ENCODE measurements around the gene MPHOSPH9. TPM values are rescaled to one million over a fixed set of nuclear protein-coding genes. Genes with fewer than 3 reads are reported as not detected.

MPHOSPH9 gene
- total RNA-seq, 1 donor, result 42.7 TPM

GRCh38 chr12:123231931-123232330 is 1.0 kb downstream of the MPHOSPH9 start:
- Histone ChIP-seq H3K4me2 (ENCODE audit: insufficient read depth, low read length) (peak overlapping the region; percentile 91), H2AFZ (ENCODE audit: low read length) (peak overlapping the region; percentile 87), H3K27ac (ENCODE audit: low read depth, low read length) (peak overlapping the region; percentile 65), H3K9me3 (ENCODE audit: low read depth, low read length) (no peaks in the 10 kb centered on the region), H3K4me1 (ENCODE audit: insufficient read depth, low read length) (peaks cover 20% of the 10 kb centered on the region), H3K79me2 (ENCODE audit: insufficient read depth, low read length) (peaks cover 78% of the 10 kb centered on the region), H3K4me3 (ENCODE audit: insufficient read depth, low read length) (peak overlapping the region; percentile 92), H3K27me3 (ENCODE audit: insufficient read depth, low read length) (no peaks in the 10 kb centered on the region), H3K36me3 (ENCODE audit: insufficient read depth, low read length) (no peaks in the 10 kb centered on the region), H4K20me1 (ENCODE audit: insufficient read depth, low read length) (no peaks in the 10 kb centered on the region)
- TF ChIP-seq, protein P1, sequence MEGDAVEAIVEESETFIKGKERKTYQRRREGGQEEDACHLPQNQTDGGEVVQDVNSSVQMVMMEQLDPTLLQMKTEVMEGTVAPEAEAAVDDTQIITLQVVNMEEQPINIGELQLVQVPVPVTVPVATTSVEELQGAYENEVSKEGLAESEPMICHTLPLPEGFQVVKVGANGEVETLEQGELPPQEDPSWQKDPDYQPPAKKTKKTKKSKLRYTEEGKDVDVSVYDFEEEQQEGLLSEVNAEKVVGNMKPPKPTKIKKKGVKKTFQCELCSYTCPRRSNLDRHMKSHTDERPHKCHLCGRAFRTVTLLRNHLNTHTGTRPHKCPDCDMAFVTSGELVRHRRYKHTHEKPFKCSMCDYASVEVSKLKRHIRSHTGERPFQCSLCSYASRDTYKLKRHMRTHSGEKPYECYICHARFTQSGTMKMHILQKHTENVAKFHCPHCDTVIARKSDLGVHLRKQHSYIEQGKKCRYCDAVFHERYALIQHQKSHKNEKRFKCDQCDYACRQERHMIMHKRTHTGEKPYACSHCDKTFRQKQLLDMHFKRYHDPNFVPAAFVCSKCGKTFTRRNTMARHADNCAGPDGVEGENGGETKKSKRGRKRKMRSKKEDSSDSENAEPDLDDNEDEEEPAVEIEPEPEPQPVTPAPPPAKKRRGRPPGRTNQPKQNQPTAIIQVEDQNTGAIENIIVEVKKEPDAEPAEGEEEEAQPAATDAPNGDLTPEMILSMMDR (IDR thresholded peaks at IDR 0.05; ENCODE audit: extremely low read depth, low read depth, low read length), result no peak
- peak; percentile 42 for DNase-seq (ENCODE audit: insufficient read length, low spot score, missing footprints)

- H3K79me2 ChIP-seq (ENCODE audit: insufficient read depth, low read length), result peaks cover 62% of the 10 kb centered on the region
- H3K4me3 ChIP-seq (ENCODE audit: insufficient read depth, low read length), result no peak overlapping the region
- peak overlapping the region; percentile 8 for H3K4me2 ChIP-seq (ENCODE audit: insufficient read depth, low read length)
- DNase-seq (ENCODE audit: insufficient read length, low spot score, missing footprints), result peak; percentile 36
- peaks cover 12% of the 10 kb centered on the region for H3K4me1 ChIP-seq (ENCODE audit: insufficient read depth, low read length)
- H3K36me3 ChIP-seq (ENCODE audit: insufficient read depth, low read length), result peaks cover 7% of the 10 kb centered on the region
- no peaks in the 10 kb centered on the region for H3K9me3 ChIP-seq (ENCODE audit: low read depth, low read length)
- H3K27ac ChIP-seq (ENCODE audit: low read depth, low read length), result no peak overlapping the region
- no peak overlapping the region for H2AFZ ChIP-seq (ENCODE audit: low read length)
- TF ChIP-seq, protein P1 (IDR thresholded peaks at IDR 0.05; ENCODE audit: extremely low read depth, low read depth, low read length), result no peak
- H4K20me1 ChIP-seq (ENCODE audit: insufficient read depth, low read length), result no peaks in the 10 kb centered on the region
- no peaks in the 10 kb centered on the region for H3K27me3 ChIP-seq (ENCODE audit: insufficient read depth, low read length)
These were observed 3.9 kb downstream of the MPHOSPH9 start for GRCh38 chr12:123229051-123229450.

- no peaks in the 10 kb centered on the region for H4K20me1 ChIP-seq (ENCODE audit: insufficient read depth, low read length)
- H3K4me3 ChIP-seq (ENCODE audit: insufficient read depth, low read length), result no peak overlapping the region
- TF ChIP-seq, protein P1 (IDR thresholded peaks at IDR 0.05; ENCODE audit: extremely low read depth, low read depth, low read length), result no peak
- peaks cover 53% of the 10 kb centered on the region for H3K79me2 ChIP-seq (ENCODE audit: insufficient read depth, low read length)
- H3K27ac ChIP-seq (ENCODE audit: low read depth, low read length), result no peak overlapping the region
- H3K9me3 ChIP-seq (ENCODE audit: low read depth, low read length), result no peaks in the 10 kb centered on the region
- no peak overlapping the region for H3K4me2 ChIP-seq (ENCODE audit: insufficient read depth, low read length)
- H3K4me1 ChIP-seq (ENCODE audit: insufficient read depth, low read length), result peaks cover 8% of the 10 kb centered on the region
- H2AFZ ChIP-seq (ENCODE audit: low read length), result no peak overlapping the region
- H3K36me3 ChIP-seq (ENCODE audit: insufficient read depth, low read length), result peaks cover 7% of the 10 kb centered on the region
- no peaks in the 10 kb centered on the region for H3K27me3 ChIP-seq (ENCODE audit: insufficient read depth, low read length)
- peak; percentile 26 for DNase-seq (ENCODE audit: insufficient read length, low spot score, missing footprints)
These were observed 5.2 kb downstream of the MPHOSPH9 start for GRCh38 chr12:123227581-123228258.

DNA sequence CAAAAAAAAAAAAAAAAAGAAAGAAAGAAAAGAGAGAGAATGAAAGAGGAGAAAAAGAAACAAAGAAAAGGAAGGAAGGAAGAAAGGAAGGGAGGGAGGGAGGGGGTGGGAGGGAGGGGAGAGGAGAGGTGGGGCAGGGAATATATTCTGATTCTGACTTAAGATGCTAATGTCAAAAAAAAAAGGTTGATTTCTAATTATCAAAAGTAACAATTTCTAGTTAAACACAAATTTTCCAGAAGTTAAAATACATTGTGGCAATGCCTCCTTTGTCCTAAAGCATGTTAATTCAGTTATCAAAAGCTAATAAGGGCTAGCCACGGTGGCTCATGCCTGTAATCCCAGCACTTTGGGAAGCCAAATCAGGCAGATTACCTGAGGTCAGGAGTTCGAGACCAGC is 7.5 kb downstream of the MPHOSPH9 start:
- H3K36me3 ChIP-seq (ENCODE audit: insufficient read depth, low read length), result peaks cover 14% of the 10 kb centered on the region
- H2AFZ ChIP-seq (ENCODE audit: low read length), result no peak overlapping the region
- no peaks in the 10 kb centered on the region for H3K9me3 ChIP-seq (ENCODE audit: low read depth, low read length)
- no peak for DNase-seq (ENCODE audit: insufficient read length, low spot score, missing footprints)
- no peaks in the 10 kb centered on the region for H3K27me3 ChIP-seq (ENCODE audit: insufficient read depth, low read length)
- H3K4me3 ChIP-seq (ENCODE audit: insufficient read depth, low read length), result no peak overlapping the region
- no peak overlapping the region for H3K27ac ChIP-seq (ENCODE audit: low read depth, low read length)
- H4K20me1 ChIP-seq (ENCODE audit: insufficient read depth, low read length), result no peaks in the 10 kb centered on the region
- H3K79me2 ChIP-seq (ENCODE audit: insufficient read depth, low read length), result peaks cover 33% of the 10 kb centered on the region
- H3K4me2 ChIP-seq (ENCODE audit: insufficient read depth, low read length), result no peak overlapping the region
- no peaks in the 10 kb centered on the region for H3K4me1 ChIP-seq (ENCODE audit: insufficient read depth, low read length)
- TF ChIP-seq, protein P1 (IDR thresholded peaks at IDR 0.05; ENCODE audit: extremely low read depth, low read depth, low read length), result no peak
